ENCODE results near the gene FHOD3. TPM values are rescaled to one million over a fixed set of nuclear protein-coding genes. Genes with fewer than 3 reads are reported as not detected.

Gene FHOD3
- total and polyA plus RNA-seq, 2 of the 13 experiments (the other 11 are each of a cell fraction or from before 2014, with no cell fraction given), result 0.07 TPM; not detected in 1

- BruUV-seq (replicated peaks), result no TSS peak
- Histone ChIP-seq H3K79me2 (ENCODE audit: insufficient read depth, low read length) (no peaks in the 10 kb centered on the region), H3K36me3 (replicated peaks in 1 of 2; ENCODE audit: control insufficient read depth in 1 of 2, insufficient read depth in 2 of 2, low read length in 2 of 2) (no peaks in the 10 kb centered on the region), H3K4me2 (ENCODE audit: low read depth, low read length) (no peak overlapping the region), H3K27ac (ENCODE audit: extremely low read length, insufficient read depth, low read length) (no peak overlapping the region), H3K4me1 (ENCODE audit: insufficient read depth, low read length) (peaks cover 9% of the 10 kb centered on the region), H3K9me3 (ENCODE audit: low read length) (no peaks in the 10 kb centered on the region), H3K27me3 (ENCODE audit: control insufficient read depth in 1 of 2, insufficient read depth in 2 of 2, low read length in 2 of 2) (peaks cover 0 to 6% of the 10 kb centered on the region in 2 experiments; a peak in 3 of 5 replicates), H3K4me3 (replicated peaks in 1 of 3; ENCODE audit: insufficient read depth in 1 of 3, low read depth in 2 of 3, low read length in 3 of 3) (no peak overlapping the region), H4K20me1 (ENCODE audit: insufficient read depth, low read length) (no peaks in the 10 kb centered on the region), H2AFZ (ENCODE audit: low read length) (no peak overlapping the region), H3K9ac (ENCODE audit: insufficient read depth, low read depth, low read length) (no peak overlapping the region)
- TF ChIP-seq FOXK1 (CRISPR knock-in tag; IDR thresholded peaks at IDR 0.05; ENCODE audit: borderline replicate concordance, low read depth), result no peak
- DNase-seq (ENCODE audit: low spot score) (no peak), ATAC-seq (no peak), FAIRE-seq (no peak)
- 30% methylated on average over 3 of the region's 3 CpGs for WGBS (ENCODE audit: low lambda C conversion rate)
- ChIA-PET POLR2A (no interaction called here), CTCF (ENCODE audit: low intra/inter-chr PET ratio, low total read pairs) (no interaction called here)
- intact Hi-C loops (cut with micrococcal nuclease; ENCODE audit: unreplicated experiment), result no loop called here
- in situ Hi-C loops (cut with HindIII; ENCODE audit: extremely low pct_ligation_motif_present, low pct_unique_long_range_greater_than_20kb), result no loop called here
Measured at GRCh38 chr18:36328385-36328858, 30.9 kb downstream of the FHOD3 start.

- WGBS (ENCODE audit: low lambda C conversion rate), result 15% methylated on average over 5 of the region's 6 CpGs
- ATAC-seq, result no peak
- TF ChIP-seq NR3C1 (CRISPR knock-in tag; IDR thresholded peaks at IDR 0.05), result no peak
- no peak for TF ChIP-seq DPF2 (CRISPR knock-in tag; IDR thresholded peaks at IDR 0.05; ENCODE audit: borderline replicate concordance, low read depth)
- no peak for TF ChIP-seq ZNF546 (CRISPR knock-in tag; conservative IDR thresholded peaks at IDR 0.05)
- no peak for TF ChIP-seq ZNF609 (CRISPR knock-in tag; IDR thresholded peaks at IDR 0.05; ENCODE audit: borderline replicate concordance)
- TF ChIP-seq CBX5 (CRISPR knock-in tag; IDR thresholded peaks at IDR 0.05; ENCODE audit: borderline replicate concordance), result no peak
- no peak for TF ChIP-seq ZNF547 (CRISPR knock-in tag; IDR thresholded peaks at IDR 0.05)
- no peak for TF ChIP-seq ZNF800 (CRISPR knock-in tag; IDR thresholded peaks at IDR 0.05)
- no peak for TF ChIP-seq ELK4 (CRISPR knock-in tag; IDR thresholded peaks at IDR 0.05; ENCODE audit: borderline replicate concordance)
- TF ChIP-seq RNF2 (conservative IDR thresholded peaks at IDR 0.05; ENCODE audit: low read depth), result no peak
- TF ChIP-seq MED13 (CRISPR knock-in tag; IDR thresholded peaks at IDR 0.05), result no peak
Measured at GRCh38 chr18:36328916-36329315, 31.4 kb downstream of the FHOD3 start.

More at GRCh38 chr18:36328916-36329315, 31.4 kb downstream of the FHOD3 start:
- POLR2A ChIA-PET, result no interaction called here
- CTCF ChIA-PET (ENCODE audit: low intra/inter-chr PET ratio, low total read pairs), result no interaction called here
- Histone ChIP-seq H3K36me3 (replicated peaks in 1 of 2; ENCODE audit: control insufficient read depth in 1 of 2, insufficient read depth in 2 of 2, low read length in 2 of 2) (no peaks in the 10 kb centered on the region), H3K9me3 (ENCODE audit: low read length) (no peaks in the 10 kb centered on the region), H3K9ac (ENCODE audit: insufficient read depth, low read depth, low read length) (no peak overlapping the region), H4K20me1 (ENCODE audit: insufficient read depth, low read length) (no peaks in the 10 kb centered on the region), H3K27me3 (ENCODE audit: control insufficient read depth in 1 of 2, insufficient read depth in 2 of 2, low read length in 2 of 2) (peaks cover 0 to 6% of the 10 kb centered on the region in 2 experiments; a peak in 3 of 5 replicates), H3K4me2 (ENCODE audit: low read depth, low read length) (no peak overlapping the region), H3K4me3 (replicated peaks in 1 of 3; ENCODE audit: insufficient read depth in 1 of 3, low read depth in 2 of 3, low read length in 3 of 3) (no peak overlapping the region), H3K27ac (ENCODE audit: extremely low read length, insufficient read depth, low read length) (no peak overlapping the region), H3K4me1 (ENCODE audit: insufficient read depth, low read length) (peaks cover 13% of the 10 kb centered on the region), H3K79me2 (ENCODE audit: insufficient read depth, low read length) (no peaks in the 10 kb centered on the region), H2AFZ (ENCODE audit: low read length) (no peak overlapping the region)
- in situ Hi-C loops (cut with HindIII; ENCODE audit: extremely low pct_ligation_motif_present, low pct_unique_long_range_greater_than_20kb) (no loop called here), intact Hi-C loops (cut with micrococcal nuclease; ENCODE audit: unreplicated experiment) (no loop called here)
- no peak for DNase-seq (ENCODE audit: low spot score)
- BruUV-seq (replicated peaks), result no TSS peak
- FAIRE-seq, result no peak

Data from HepG2 (cell line).